OCI-LY7 (cell line): ENCODE results near the gene GRID1. TPM values are rescaled to one million over a fixed set of nuclear protein-coding genes. Genes with fewer than 3 reads are reported as not detected.

ENCODE experiments used
- BruUV-seq: library from RNA; stranded (reverse); fragments of 400-500 nt; replicated peaks from 2 replicates; lab custom pipeline; 2021; lab: Mats Ljungman, UMichigan
- CTCF ChIA-PET: fragments of 300-600 bp; sonication (Branson Sonifier 250); formaldehyde crosslinking; loops from one replicate; lab custom pipeline; 2022; ENCODE audit warnings: antibody characterized with exemption; ENCODE audit not compliant: unreplicated experiment; lab: Charles Lee
- POLR2A ChIA-PET: fragments of 300-600 bp; sonication (Branson Sonifier 250); formaldehyde crosslinking; loops from one replicate; lab custom pipeline; 2022; ENCODE audit warnings: antibody characterized with exemption; lab: Charles Lee
- DNase-seq: peaks from one replicate; pipeline ENCODE4 v3.0.0-alpha.2; 2015; ENCODE audit warnings: low spot score
- H2AFZ ChIP-seq: fragments of 200-600 bp; sonication (generic), shearing (Covaris generic); 2 replicates; pipeline ENCODE4 v1.6.1; 2014; ENCODE audit warnings: mild to moderate bottlenecking, antibody characterized with exemption, low read length, moderate library complexity
- H3K27ac ChIP-seq: fragments of 200-600 bp; sonication (generic); 2 replicates; pipeline ENCODE4 v1.5.1; 2014; ENCODE audit warnings: mixed run types, low read depth, mild to moderate bottlenecking, moderate library complexity, low read length, inconsistent platforms; ENCODE audit not compliant: poor library complexity, severe bottlenecking
- H3K36me3 ChIP-seq: fragments of 200-600 bp; sonication (generic); 2 replicates; pipeline ENCODE4 v1.6.1; 2014; ENCODE audit warnings: mild to moderate bottlenecking, antibody characterized with exemption, low read length, moderate library complexity, mixed read lengths; ENCODE audit not compliant: insufficient read depth
- H3K4me1 ChIP-seq: fragments of 200-600 bp; sonication (generic); 2 replicates; pipeline ENCODE4 v1.5.1; 2014; ENCODE audit warnings: mild to moderate bottlenecking, low read length; ENCODE audit not compliant: insufficient read depth, poor library complexity, severe bottlenecking
- H3K4me2 ChIP-seq: fragments of 200-600 bp; sonication (generic); 2 replicates; pipeline ENCODE4 v1.6.1; 2014; ENCODE audit warnings: mild to moderate bottlenecking, low read length
- H3K4me3 ChIP-seq: fragments of 200-600 bp; sonication (generic); 2 replicates; pipeline ENCODE4 v1.5.1; 2014; ENCODE audit warnings: mild to moderate bottlenecking, low read depth, low read length; ENCODE audit not compliant: poor library complexity, severe bottlenecking
- H3K79me2 ChIP-seq: fragments of 200-600 bp; sonication (generic); 2 replicates; pipeline ENCODE4 v1.6.1; 2016; ENCODE audit warnings: low read depth, mild to moderate bottlenecking, low read length, moderate library complexity, mixed read lengths; ENCODE audit not compliant: insufficient read depth
- H3K9me2 ChIP-seq: fragments of 200-600 bp; sonication (generic); 2 replicates; pipeline ENCODE4 v1.6.1; 2016; ENCODE audit warnings: mild to moderate bottlenecking, low read length, mixed read lengths; ENCODE audit not compliant: insufficient read depth
- H3K9me3 ChIP-seq: fragments of 200-600 bp; sonication (generic); 2 replicates; pipeline ENCODE4 v1.6.1; 2014; ENCODE audit warnings: mild to moderate bottlenecking, mixed run types, low read length, mixed read lengths
- H4K20me1 ChIP-seq: fragments of 200-600 bp; sonication (generic); 2 replicates; pipeline ENCODE4 v1.6.1; 2014; ENCODE audit warnings: mild to moderate bottlenecking, antibody characterized with exemption, low read length, moderate library complexity, mixed read lengths; ENCODE audit not compliant: insufficient read depth
- CTCF ChIP-seq: fragments of 200-600 bp; sonication (generic); conservative IDR thresholded peaks from 2 replicates; pipeline ENCODE4 v1.5.1; 2014; ENCODE audit warnings: mild to moderate bottlenecking, antibody characterized with exemption, low read length, moderate library complexity, mixed read lengths
- EZH2phosphoT487 ChIP-seq: fragments of 200-600 bp; sonication (generic); IDR thresholded peaks from 2 replicates; pipeline ENCODE4 v1.6.1; 2018; ENCODE audit warnings: low read depth, borderline replicate concordance, mild to moderate bottlenecking, mixed run types, antibody characterized with exemption, low read length, moderate library complexity, mixed read lengths
- intact Hi-C: fragments of 100-400 bp; cut with micrococcal nuclease; formaldehyde crosslinking; loops from one replicate; pipeline ENCODE4 v1.10.0; 2022; ENCODE audit not compliant: unreplicated experiment
- total RNA-seq, 2 experiments: library from RNA; depleted of rRNA in 1 of 2; stranded (reverse); fragments of >200 nt in 1 of 2; shearing (Covaris generic) in 1 of 2; gene quantifications; 2 replicates each; pipeline ENCODE4 v1.2.3, GENCODE V29; 2014 to 2022

Gene GRID1
- total RNA-seq, 2 experiments from 2014 or later, result 1.6 to 3.7 TPM

DNA sequence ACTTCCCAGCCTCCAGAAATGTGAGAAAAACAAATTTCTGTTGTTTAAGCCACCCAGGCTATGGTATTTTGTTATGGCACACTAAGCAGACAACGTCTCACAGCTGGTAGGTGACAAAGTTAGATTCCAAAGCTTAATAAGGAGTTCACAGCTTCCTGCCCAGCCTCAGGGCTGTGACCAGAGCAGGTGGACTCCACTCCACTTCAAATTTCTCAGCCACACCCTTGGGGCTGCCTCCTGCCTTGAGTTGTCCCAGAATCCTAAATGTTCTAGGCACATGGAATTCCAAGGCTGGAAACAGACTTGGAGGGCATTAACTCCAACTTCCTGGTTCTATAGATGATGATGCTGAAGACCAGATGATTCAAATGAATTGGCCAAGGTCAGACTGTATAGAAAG lies 310.7 kb downstream of the GRID1 start:
- Histone ChIP-seq H4K20me1 (no peaks in the 10 kb centered on the region), H3K4me3 (no peak overlapping the region), H3K4me2 (no peak overlapping the region), H3K9me3 (no peaks in the 10 kb centered on the region), H3K79me2 (no peaks in the 10 kb centered on the region), H3K27ac (no peak overlapping the region), H2AFZ (no peak overlapping the region), H3K9me2 (no peaks in the 10 kb centered on the region), H3K4me1 (no peaks in the 10 kb centered on the region), H3K36me3 (no peaks in the 10 kb centered on the region)
- TF ChIP-seq EZH2phosphoT487, result no peak
- no peak for TF ChIP-seq CTCF
- CTCF ChIA-PET, result no interaction called here
- POLR2A ChIA-PET, result no interaction called here
- intact Hi-C loops, result no loop called here
- no TSS peak for BruUV-seq
- DNase-seq, result no peak

GRCh38 chr10:86053675-86054074 lies 312.9 kb downstream of the GRID1 start:
- BruUV-seq, result no TSS peak
- ChIA-PET POLR2A (no interaction called here), CTCF (no interaction called here)
- TF ChIP-seq EZH2phosphoT487 (no peak), CTCF (no peak)
- intact Hi-C loops, result no loop called here
- Histone ChIP-seq H3K27ac (no peak overlapping the region), H2AFZ (no peak overlapping the region), H3K79me2 (no peaks in the 10 kb centered on the region), H3K4me3 (no peak overlapping the region), H3K9me3 (no peaks in the 10 kb centered on the region), H3K4me2 (no peak overlapping the region), H3K9me2 (no peaks in the 10 kb centered on the region), H3K36me3 (no peaks in the 10 kb centered on the region), H4K20me1 (no peaks in the 10 kb centered on the region), H3K4me1 (no peaks in the 10 kb centered on the region)
- DNase-seq, result no peak

- no peak overlapping the region for H3K4me3 ChIP-seq
- no peaks in the 10 kb centered on the region for H3K79me2 ChIP-seq
- no TSS peak for BruUV-seq
- H3K9me3 ChIP-seq, result no peaks in the 10 kb centered on the region
- TF ChIP-seq CTCF, result no peak
- TF ChIP-seq EZH2phosphoT487, result no peak
- H3K27ac ChIP-seq, result no peak overlapping the region
- CTCF ChIA-PET, result no interaction called here
- no peaks in the 10 kb centered on the region for H3K36me3 ChIP-seq
- no peaks in the 10 kb centered on the region for H3K9me2 ChIP-seq
- no peak overlapping the region for H3K4me2 ChIP-seq
- H2AFZ ChIP-seq, result no peak overlapping the region
- intact Hi-C loops, result no loop called here
- H4K20me1 ChIP-seq, result no peaks in the 10 kb centered on the region
- POLR2A ChIA-PET, result no interaction called here
- no peaks in the 10 kb centered on the region for H3K4me1 ChIP-seq
- DNase-seq, result no peak
Observed at GRCh38 chr10:86051586-86051985, 315.0 kb downstream of the GRID1 start.
